NCI-H2029 treated with DMSO at 0.1 percent for 48 hours (cell line): Measurements from ENCODE around the gene GADD45A.

ENCODE experiments used
- DNase-seq: peaks from one replicate; lab custom pipeline; 2025; lab: John Stamatoyannopoulos, UW

GADD45A gene

GRCh38 chr1:67689267-67690017, 4.4 kb downstream of the GADD45A start:
- DNase-seq: no peak

DNA sequence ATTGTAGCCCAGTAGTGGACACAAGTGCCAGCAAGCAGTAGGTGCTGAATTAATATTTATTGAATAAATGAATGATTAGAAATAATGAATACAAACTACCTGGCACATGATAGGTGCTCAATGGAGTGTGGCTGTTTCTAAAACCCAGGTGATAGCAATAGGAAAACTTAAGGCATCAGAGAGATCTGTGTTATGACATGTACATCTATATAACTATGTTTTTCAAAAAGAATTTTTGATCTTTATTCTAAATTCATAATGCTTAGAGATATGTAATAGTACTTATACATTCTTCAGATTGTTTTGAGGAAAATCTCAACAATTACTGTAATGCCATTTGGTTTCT, 5.0 kb downstream of the GADD45A start:
- DNase-seq: no peak

- no peak for DNase-seq
Measured at GRCh38 chr1:67690411-67690810, 5.4 kb downstream of the GADD45A start.

DNA sequence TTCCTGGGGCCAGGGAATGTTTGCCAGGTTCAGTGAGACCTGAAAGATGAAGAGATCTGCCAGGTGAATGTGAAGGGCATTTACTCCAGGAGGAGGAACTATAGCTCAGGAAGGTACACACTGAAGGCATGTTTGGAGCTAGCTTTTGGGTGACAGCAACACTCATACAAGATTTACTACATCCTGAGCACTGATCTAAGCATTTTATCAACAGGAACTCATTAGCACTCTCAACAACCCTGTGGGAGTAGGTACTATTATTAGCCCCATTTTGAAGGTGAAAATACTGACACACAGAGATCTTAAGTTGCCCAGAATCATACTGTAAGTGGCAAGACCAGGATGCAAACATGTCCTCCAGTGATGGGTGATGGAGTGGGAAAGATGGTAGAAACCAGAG, 6.7 kb downstream of the GADD45A start:
- peak; percentile 53 for DNase-seq

GRCh38 chr1:67695963-67696362, 11.0 kb downstream of the GADD45A start:
- DNase-seq: no peak

GRCh38 chr1:67696708-67697107, 11.7 kb downstream of the GADD45A start:
- no peak for DNase-seq

GRCh38 chr1:67700220-67700619, 15.2 kb downstream of the GADD45A start:
- DNase-seq: no peak

DNA sequence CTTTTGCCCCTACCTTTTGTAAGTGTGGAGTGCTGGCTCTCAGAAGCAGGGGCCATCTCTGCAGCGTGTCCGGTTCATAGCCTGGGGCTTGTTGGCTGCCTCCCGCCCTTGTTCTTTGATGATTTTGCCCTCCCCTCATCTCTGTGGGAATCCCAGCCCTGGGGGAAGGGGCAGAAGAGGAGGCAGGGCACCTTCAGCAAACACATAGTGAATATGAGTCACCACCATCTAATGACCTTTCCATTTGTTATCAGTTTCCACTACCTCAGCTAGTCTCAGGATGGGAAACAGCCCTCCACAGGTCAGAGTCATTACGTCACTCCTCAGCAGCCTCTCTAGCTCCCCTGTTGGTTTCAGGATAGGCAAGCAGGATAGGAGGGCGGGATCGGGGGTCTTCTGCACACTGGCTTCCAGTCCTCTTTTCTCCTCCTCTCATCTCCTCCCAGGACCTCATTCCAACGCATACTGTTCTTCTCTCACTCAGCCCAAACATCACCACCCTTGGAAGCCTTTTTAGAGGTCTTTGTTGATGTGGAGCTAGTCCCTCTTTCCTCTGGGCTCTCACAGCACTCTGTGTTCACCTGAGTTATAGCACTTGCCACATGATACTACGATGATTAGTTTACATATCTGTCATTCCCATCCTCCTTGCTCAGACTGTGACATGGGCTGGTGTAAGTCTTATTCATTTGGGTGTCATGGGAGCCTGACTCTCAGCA, 15.8 kb downstream of the GADD45A start:
- DNase-seq: no peak

DNA sequence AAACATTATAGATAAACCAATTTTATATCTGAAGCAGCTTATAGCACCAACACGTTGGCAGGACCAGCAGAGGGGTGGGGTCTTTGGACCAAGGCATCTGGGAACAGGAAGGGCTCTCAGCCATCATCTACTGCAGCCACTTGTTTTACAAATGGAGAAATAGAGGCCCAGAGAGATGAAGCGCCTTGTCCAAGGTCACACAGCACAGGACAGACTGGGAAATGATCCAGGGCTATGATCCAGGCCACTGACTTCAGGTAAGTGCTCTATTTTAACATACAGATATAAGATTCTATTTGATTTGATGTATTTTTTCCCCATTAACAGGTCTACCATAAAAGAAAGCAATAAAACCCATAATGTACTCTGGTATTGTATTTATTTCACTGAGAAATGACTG, 16.9 kb downstream of the GADD45A start:
- DNase-seq: no peak

DNA sequence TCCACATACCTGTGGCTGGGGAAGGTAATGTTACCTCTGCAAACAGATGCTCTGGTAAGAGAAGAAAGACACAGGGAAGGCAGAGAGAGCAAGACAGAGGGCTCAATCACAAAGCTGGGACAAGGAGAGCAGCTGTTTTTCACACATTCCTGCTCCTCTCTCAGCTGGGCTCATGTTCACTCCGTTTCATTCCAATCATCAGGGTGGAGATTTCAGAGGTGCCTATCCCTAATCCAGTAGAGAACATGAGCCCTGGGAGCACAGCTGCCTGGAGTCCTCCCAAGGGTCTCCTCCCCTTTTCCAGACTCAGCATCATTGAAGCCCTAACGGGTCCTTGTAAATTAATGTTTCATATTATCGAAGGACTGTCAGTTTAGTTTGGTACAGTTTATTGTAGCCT, 19.4 kb downstream of the GADD45A start:
- DNase-seq: no peak

GRCh38 chr1:67705735-67706453, 20.9 kb downstream of the GADD45A start:
- DNase-seq: no peak

- no peak for DNase-seq
Measured at GRCh38 chr1:67708606-67709005, 23.6 kb downstream of the GADD45A start.

DNA sequence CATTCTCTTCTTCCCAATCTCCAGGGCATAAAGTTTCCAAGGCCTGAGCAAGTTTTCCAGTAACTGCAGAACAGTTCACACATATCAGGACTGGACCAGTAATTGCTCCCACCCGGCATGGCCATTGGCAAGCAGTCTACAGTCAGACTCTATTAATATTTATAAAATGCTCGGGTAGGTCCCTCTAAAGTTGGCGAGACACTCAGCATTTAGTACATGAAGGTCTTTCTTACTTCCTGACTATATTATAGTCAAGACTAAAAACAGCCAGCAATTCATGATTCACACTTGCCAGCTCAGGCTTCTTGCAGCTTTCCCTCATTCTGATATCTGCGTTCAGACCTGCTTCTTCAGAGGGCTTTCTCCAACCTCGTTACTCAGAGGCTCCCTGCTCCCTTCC, 25.4 kb downstream of the GADD45A start:
- no peak for DNase-seq

- DNase-seq: no peak
Measured at GRCh38 chr1:67711158-67711854, 26.3 kb downstream of the GADD45A start.

DNA sequence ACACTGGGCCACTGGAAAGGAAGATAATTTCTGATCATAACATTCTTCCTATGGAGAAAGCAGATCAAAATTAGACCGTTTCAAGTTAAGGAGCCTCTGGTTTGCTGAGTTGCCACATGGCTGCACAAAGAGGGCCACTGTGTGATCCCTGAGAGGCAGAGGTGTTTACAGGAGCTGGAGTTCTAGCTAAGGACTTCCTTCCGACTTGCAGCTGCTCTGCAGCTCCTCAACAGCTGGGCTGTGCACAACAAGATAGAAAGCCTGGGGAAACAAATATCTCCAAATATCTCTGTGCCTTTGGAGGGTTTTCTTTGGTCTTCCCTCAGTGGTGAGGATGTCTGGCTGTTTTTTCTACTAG, 26.8 kb downstream of the GADD45A start:
- DNase-seq: peak; percentile 45

DNA sequence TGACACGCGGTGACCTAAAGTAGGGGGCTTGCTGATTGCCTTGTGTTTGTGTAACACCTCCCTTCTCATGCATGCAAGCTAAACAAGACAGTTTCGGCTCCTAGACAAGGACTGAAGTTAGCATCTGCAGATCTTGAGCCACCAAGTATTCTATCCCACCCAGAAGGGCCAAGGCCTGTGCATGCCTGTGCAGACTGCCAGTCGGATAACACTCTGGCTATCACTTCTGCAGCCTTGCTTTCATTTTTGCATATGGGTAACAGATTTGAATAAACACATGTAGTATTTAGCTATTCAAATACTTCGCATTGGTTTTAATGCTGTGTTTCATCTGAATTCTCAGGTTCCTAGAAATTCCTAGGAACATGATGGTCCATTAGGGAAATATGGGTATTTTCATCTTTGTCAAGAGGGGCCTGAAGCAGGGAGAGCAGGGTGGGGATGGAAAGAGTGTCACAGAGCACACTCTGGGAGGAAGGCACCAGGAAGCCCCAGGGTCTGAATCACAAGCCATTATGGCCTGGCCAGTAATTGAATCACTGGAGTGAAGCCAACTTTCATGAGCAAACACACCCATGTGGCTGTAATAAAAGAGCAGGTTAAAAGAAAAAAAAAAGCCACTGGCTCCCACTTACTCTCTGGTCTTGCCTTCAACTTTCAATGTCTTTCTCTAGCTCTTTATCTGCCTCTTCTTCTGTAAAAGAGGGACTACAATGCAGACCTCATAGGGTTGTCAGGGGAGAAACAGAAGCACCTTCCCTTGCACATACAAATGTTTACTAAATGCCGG, 28.3 kb downstream of the GADD45A start:
- peak; percentile 88 for DNase-seq

DNA sequence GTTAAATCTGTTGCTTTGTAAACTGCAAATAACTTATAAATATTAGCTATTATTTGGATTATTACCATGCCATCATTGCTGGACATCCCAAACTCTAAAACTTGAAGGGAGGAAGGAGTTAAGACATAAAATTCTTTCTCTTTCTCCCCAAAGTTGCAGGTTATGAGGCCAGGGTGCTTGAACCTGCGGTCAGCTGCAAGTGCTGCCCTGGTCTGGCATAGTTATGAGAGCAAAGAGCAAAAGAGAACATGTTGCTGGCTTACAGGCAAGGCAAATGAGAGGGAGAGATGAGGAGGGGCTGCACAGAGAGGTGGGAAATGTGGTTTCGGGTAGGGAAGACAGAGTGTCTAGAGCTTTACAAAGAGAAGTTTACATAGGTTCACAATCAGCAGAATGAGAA, 30.8 kb downstream of the GADD45A start:
- no peak for DNase-seq

- DNase-seq: peak; percentile 39
Measured at GRCh38 chr1:67716800-67717199, 31.8 kb downstream of the GADD45A start.

DNA sequence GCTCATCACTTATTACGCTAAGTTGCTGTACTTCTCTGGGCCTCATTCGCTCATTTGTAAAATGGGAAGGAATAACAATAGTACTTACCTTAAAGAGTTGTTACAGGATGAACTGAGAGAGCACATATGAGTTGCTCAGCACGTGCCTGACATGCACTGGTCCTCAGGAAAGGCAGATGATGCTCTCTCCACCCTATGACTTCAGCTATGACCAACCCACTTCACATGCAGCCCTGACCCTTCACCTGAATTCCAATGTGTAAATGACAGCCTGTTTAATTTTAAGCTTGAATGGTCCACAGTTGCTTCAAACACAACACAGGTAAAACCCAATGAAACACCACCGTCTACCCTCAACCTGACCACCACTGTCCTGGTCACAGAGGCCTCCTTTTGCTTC, 32.9 kb downstream of the GADD45A start:
- no peak for DNase-seq

DNA sequence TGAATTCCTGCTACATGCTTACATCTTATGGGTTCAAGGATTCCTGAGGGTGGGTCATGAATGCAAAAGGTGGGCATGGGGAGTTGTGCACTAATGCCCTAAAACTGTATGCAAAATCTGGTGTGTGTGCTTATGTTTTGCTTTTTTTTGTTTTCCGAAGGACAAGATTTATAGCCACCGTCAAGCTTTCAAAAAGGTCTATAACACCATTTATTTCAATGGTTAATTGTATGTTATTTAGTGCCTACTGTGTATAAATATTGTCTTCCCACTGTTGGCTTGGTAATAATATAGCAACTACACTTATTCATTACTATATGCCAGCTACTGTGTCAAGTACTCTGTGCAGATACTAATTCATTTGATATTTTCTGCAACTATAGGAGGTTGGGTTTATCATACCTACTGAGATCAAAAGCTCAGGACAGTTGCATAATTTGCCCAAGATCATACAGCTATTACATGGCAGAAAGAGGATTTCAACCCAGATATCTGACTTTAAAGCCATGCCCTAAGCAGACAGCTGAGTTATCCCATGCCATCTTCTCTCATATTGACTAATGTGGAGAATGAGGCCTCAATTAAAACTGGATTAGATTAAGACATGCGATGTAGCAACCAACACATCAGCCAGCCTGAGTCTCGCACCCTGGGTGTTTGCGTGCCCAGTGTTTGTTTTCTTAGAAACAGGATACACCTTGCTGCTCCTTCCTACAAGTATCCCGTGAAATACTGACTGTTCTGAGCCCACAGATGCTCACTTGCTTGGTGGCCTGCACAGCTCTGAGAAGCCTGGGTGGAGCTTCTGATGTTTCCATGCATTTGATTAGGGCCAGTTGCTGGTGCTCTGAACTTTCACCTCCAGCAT, 34.6 kb downstream of the GADD45A start:
- no peak for DNase-seq

DNA sequence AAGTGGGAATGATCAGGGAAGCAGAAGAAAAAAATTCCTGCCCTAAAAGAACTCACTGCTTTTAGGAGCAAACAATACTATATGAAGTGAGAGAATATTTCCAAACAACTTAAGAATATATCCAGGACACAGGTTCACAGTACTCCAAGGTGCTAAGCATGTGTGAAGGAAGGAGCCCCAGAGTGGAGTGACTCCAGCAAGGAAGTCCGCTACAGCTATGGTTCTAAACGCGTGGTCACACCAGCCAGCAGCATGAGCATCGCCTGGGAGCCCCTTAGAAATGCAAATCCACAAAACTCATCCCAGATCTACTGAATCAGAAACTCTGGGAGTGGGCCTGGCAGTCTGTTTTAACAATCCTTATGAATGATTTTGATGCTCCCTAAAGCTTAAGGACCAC, 36.1 kb downstream of the GADD45A start:
- DNase-seq: no peak
